ENCODE measurements around the gene G6PC3. TPM values are rescaled to one million over a fixed set of nuclear protein-coding genes. Genes with fewer than 3 reads are reported as not detected.
A peak's percentile ranks its signal among the peaks of the same experiment; 100 is the strongest.
"Not testable (repeated sequence)": the region's sequence is repeated elsewhere in the genome, so short reads cannot be mapped to it uniquely, and the experiment has no call there.

G6PC3 gene
- polyA plus RNA-seq, 4 donors: 73.2 to 104 (median 83.4) TPM

DNA sequence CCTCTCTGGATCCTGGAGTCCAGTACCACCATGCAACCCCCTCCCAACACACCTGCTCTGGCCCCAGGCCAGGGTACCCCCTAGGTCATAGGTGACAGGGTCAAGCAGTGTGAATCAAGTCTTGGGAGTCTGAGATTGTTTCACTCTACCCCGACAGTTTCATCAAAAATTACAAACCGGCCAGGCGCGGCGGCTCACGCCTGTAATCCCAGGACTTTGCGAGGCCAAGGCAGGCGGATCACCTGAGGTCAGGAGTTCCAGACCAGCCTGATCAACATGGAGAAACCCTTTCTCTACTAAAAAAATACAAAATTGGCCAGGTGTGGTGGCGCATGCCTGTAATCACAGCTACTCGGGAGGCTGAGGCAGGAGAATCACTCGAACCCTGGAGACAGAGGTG, 49.7 kb downstream of the G6PC3 start:
- DNase-seq (ENCODE audit: low read depth in 4 of 4, low spot score in 2 of 4): not testable (repeated sequence)

DNA sequence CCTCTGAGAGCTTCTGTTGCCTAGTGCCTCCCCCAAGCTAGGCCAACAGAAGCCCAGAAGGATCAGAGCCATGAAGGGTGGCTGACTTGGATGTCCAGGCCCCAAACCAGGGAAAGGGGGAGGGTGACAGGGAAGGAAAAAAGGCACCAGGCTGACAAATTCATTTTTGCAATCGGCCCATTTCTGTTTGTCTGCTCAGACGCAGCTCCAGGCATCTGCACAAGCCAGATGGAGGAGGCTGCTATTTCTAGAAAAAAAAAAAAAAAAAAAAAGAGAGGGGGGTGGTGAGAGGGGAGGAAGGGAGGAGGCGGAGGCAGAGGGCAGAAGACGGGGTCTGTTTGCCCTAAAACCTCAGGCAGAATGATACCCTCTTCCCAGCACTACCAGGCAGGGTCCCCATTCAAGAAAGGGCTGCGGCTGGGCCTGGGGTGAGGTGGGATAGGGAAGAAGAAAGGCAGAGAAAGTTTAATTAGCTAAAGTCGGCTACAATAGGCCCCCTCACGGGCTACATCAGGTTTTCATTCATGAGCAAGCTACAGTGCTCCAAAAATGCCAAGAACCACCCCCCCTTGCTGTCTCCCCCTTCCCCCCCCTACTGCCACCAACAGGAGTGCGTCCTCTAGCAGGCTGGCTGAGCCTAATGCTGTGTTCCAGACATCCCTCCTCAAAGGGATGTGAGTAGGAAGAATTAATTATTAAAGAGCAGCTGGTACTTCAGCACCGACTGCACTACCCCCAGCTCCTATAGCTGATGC, 50.5 kb downstream of the G6PC3 start:
- DNase-seq (ENCODE audit: low read depth in 4 of 4, low spot score in 2 of 4): no peak

DNA sequence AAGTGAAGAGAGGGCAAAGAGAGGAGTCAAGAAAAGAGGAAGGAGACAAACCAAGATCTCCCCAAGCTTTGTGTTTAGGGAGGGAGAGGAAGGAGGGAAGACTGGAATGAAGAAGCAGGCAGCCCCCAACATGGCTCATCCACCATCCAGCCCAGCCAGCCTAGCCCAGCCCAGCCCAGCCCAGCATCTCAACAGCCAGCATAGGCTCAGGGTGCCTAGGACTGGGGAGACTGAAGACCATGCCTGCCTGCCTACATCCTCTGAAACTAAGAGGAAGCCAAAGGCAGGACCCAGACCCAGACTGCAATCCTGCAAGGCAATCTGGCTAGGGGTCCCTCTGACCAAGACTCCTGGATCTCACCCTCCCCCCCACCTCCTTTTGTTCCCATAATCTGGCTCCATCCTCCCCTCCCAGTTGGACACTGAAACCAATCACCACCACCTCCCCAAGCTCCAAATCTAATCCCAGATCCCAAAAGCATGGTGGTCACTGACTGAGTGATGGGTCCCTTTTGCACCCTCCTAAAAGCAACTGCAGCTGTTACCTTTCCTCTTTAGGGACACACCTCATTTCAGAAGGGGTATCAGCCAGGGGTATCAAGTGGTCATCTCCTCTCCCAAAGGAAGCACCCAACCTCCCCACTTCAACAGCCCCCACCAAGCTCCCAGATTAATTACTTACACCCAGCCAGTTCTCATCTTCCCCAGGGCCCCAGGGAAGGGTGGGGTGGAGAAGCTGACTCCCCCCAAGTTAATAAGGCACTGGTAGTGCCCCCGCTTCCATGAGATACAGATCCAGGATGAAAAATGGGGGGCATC, 51.7 kb downstream of the G6PC3 start:
- no peak for DNase-seq (ENCODE audit: low read depth in 4 of 4, low spot score in 2 of 4)

DNA sequence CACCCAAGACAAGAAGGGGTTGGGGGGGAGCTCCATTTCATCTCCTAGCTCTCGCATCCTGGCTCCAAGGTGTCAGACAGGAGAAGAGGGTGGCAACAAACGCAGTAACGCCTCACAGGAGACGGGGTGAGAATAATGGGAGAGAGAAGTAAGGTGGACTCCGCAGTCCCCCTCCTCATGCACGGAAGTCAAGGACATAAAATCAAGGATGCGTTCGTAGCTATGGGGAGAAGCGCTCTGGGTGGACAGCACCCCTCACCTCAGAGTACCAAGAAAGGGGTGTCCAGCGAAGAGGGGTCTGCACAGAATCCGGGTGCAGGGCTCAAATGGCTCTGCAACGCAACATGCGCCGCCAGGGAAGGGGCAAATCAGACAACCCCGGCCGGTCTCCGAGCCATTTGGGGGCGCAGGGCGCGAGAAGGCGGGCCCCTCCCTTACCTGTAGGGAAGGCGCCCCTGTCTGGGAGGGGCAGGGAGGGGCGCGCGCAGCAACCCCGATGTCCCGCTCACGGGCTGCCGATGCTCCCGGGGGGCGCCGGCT, 52.4 kb downstream of the G6PC3 start:
- DNase-seq (ENCODE audit: low read depth in 4 of 4, low spot score in 2 of 4): no peak

DNA sequence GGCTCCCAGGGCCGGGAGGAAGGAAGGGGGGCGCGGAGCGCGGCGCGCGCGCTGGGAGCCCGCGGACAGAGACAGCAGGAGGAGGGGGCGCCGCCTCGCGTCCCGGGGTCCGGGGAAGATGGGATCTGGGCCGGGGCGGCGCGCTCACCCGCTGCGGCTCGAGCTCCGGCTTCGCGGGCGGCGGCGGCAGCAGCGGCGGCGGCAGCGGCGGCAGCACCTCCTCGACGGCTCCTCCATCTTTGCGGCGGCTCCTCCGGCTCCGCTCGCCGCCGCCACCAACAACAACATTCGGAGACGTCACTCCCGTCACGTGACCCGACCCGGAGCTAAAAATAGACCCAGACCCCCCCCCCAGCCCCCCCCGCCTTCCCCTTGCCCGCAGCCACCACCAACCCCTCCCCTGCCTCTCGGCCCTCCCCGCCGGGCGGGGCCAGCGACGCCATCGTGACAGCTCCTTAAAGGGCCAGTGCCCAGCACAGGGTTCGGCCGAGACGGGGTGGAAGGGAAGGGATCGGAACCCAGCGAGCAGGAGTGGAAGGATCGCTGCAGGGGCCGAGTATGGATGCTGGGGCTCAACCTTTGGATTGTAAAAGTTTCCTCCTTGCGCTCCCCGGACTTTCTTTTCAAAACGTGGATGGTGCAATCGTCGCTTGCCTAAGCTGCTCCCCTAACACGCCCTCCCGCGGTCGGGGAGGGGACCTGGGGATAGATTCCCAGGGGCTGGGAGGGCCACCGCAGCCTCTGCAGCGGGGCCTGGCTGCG, 53.0 kb downstream of the G6PC3 start, which contains the start of gene HDAC5:
HDAC5 (minus strand) TSS at position 286 of the 762 bp plus-strand sequence. CDS start 6,126 bp downstream, outside the sequence.
- DNase-seq (ENCODE audit: low read depth in 4 of 4, low spot score in 2 of 4): peak; percentile 89 to 91 (median 91)

DNA sequence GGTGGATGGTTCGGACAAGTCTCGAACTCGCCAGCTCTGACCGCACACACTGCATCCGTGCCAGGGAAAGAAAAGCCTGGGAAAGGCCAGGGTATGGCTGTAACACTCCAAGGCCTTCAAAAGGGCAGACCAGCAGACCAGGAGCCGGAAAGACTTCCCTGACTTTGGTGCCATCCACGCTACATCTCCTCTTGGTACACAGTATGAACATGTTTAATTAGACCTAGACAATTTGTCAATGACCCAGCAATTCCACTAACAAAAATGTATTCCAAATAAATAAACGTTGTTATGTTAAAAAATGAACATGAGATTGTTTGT, 53.5 kb downstream of the G6PC3 start:
- no peak for DNase-seq (ENCODE audit: low read depth in 4 of 4, low spot score in 2 of 4)

Other genes starting within 250 kb of the G6PC3 start
- 10 to 100 TPM in 2 of 4 donors, 1 to 10 TPM in 2; 6.2 to 15.9 (median 11.8) TPM for gene MPP3, start 237.6 kb upstream of the G6PC3 start, polyA plus RNA-seq (ENCODE audit: insufficient read length in 4 of 4)
- gene CD300LG, start 223.6 kb upstream of the G6PC3 start, polyA plus RNA-seq (ENCODE audit: insufficient read length in 4 of 4): 1 to 10 TPM in 1 of 4 donors, under 1 TPM in 3; 0.66 to 1.3 (median 0.86) TPM
- gene MPP2, start 163.2 kb upstream of the G6PC3 start, polyA plus RNA-seq (ENCODE audit: insufficient read length in 4 of 4): 1 to 10 TPM; 4.7 to 7.6 (median 7.2) TPM
- under 1 TPM in 1 of 4 donors, not detected in 3; 0.52 TPM for gene PPY, start 128.3 kb upstream of the G6PC3 start, polyA plus RNA-seq (ENCODE audit: insufficient read length in 4 of 4)
- under 1 TPM; 0.21 to 0.33 (median 0.24) TPM for gene PYY, start 116.8 kb upstream of the G6PC3 start, polyA plus RNA-seq (ENCODE audit: insufficient read length in 4 of 4)
- 1 to 10 TPM; 3.3 to 3.9 (median 3.5) TPM for gene NAGS, start 66.1 kb upstream of the G6PC3 start, polyA plus RNA-seq (ENCODE audit: insufficient read length in 4 of 4)
- 10 to 100 TPM; 40.7 to 48.5 (median 46.9) TPM for gene TMEM101, start 55.8 kb upstream of the G6PC3 start, polyA plus RNA-seq (ENCODE audit: insufficient read length in 4 of 4)
- gene LSM12, start 4.1 kb upstream of the G6PC3 start, polyA plus RNA-seq (ENCODE audit: insufficient read length in 4 of 4): 10 to 100 TPM; 38.6 to 43.5 (median 40.2) TPM
- 10 to 100 TPM; 45.7 to 66.1 (median 52.1) TPM for gene HDAC5, start 52.9 kb downstream of the G6PC3 start, polyA plus RNA-seq (ENCODE audit: insufficient read length in 4 of 4)
- gene HROB, start 71.2 kb downstream of the G6PC3 start, polyA plus RNA-seq (ENCODE audit: insufficient read length in 4 of 4): 1 to 10 TPM; 3.7 to 5.8 (median 5.0) TPM
- gene ASB16, start 100.0 kb downstream of the G6PC3 start, polyA plus RNA-seq (ENCODE audit: insufficient read length in 4 of 4): 1 to 10 TPM; 1.7 to 4.8 (median 3.1) TPM
- 10 to 100 TPM; 42.9 to 54.2 (median 51.6) TPM for gene TMUB2, start 116.2 kb downstream of the G6PC3 start, polyA plus RNA-seq (ENCODE audit: insufficient read length in 4 of 4)
- gene ATXN7L3, start 129.1 kb downstream of the G6PC3 start, polyA plus RNA-seq (ENCODE audit: insufficient read length in 4 of 4): 10 to 100 TPM; 63.4 to 70.7 (median 67.5) TPM
- 100 to 1,000 TPM; 124 to 142 (median 130) TPM for gene UBTF, start 148.9 kb downstream of the G6PC3 start, polyA plus RNA-seq (ENCODE audit: insufficient read length in 4 of 4)
- gene SLC4A1, start 197.4 kb downstream of the G6PC3 start, polyA plus RNA-seq (ENCODE audit: insufficient read length in 4 of 4): 10 to 100 TPM in 2 of 4 donors, 1 to 10 TPM in 2; 6.6 to 23.4 (median 10.3) TPM
- gene RUNDC3A, start 237.9 kb downstream of the G6PC3 start, polyA plus RNA-seq (ENCODE audit: insufficient read length in 4 of 4): 1 to 10 TPM; 1.5 to 2.8 (median 1.7) TPM

Data from left renal cortex interstitium (tissue), 4 donors.